NT2/D1 (cell line): ENCODE data around the gene COMTD1.
A peak's percentile ranks its signal among the peaks of the same experiment; 100 is the strongest.

Experiments
- DNase-seq: peaks from one replicate; pipeline ENCODE4 v3.0.0-alpha.2; 2011; ENCODE audit warnings: low read depth, low spot score
- H3K27me3 ChIP-seq: 2 replicates; pipeline ENCODE4 v1.6.0; 2011; ENCODE audit warnings: mild to moderate bottlenecking; ENCODE audit not compliant: insufficient read length, insufficient read depth
- H3K36me3 ChIP-seq: 2 replicates; pipeline ENCODE4 v1.6.1; 2011; ENCODE audit warnings: mild to moderate bottlenecking, low read length, mixed read lengths; ENCODE audit not compliant: insufficient read depth, insufficient read length
- H3K4me1 ChIP-seq: 2 replicates; pipeline ENCODE4 v1.5.1; 2011; ENCODE audit not compliant: insufficient read depth, insufficient read length
- H3K4me3 ChIP-seq: 2 replicates; pipeline ENCODE4 v1.5.1; 2011; ENCODE audit warnings: low read depth; ENCODE audit not compliant: insufficient read length
- H3K9ac ChIP-seq: 2 replicates; pipeline ENCODE4 v1.6.0; 2011; ENCODE audit warnings: low read depth; ENCODE audit not compliant: insufficient read length
- H3K9me3 ChIP-seq: 2 replicates; pipeline ENCODE4 v1.5.1; 2011; ENCODE audit warnings: mild to moderate bottlenecking, low read length; ENCODE audit not compliant: insufficient read depth
- SUZ12 ChIP-seq: IDR thresholded peaks from 2 replicates; pipeline ENCODE4 v1.6.1; 2011; ENCODE audit not compliant: insufficient read length, insufficient read depth; ENCODE audit errors: extremely low read depth
- YY1 ChIP-seq: IDR thresholded peaks from 2 replicates; pipeline ENCODE4 v1.6.1; 2011; ENCODE audit not compliant: insufficient read length, insufficient read depth
- ZNF274 ChIP-seq: IDR thresholded peaks from 2 replicates; pipeline ENCODE4 v1.6.1; 2011; ENCODE audit warnings: mild to moderate bottlenecking, low read depth, low read length

The COMTD1 gene

GRCh38 chr10:75260990-75261389 is 25.2 kb upstream of the COMTD1 start:
- Histone ChIP-seq H3K27me3 (no peaks in the 10 kb centered on the region), H3K9me3 (no peaks in the 10 kb centered on the region), H3K36me3 (no peaks in the 10 kb centered on the region), H3K4me3 (no peak overlapping the region), H3K4me1 (no peaks in the 10 kb centered on the region), H3K9ac (no peak overlapping the region)
- TF ChIP-seq YY1, result no peak
- no peak for TF ChIP-seq SUZ12
- no peak for TF ChIP-seq ZNF274
- no peak for DNase-seq

GRCh38 chr10:75254739-75255138 is 19.0 kb upstream of the COMTD1 start:
- Histone ChIP-seq H3K9me3 (peaks cover 24% of the 10 kb centered on the region), H3K4me3 (no peak overlapping the region), H3K36me3 (no peaks in the 10 kb centered on the region), H3K27me3 (no peaks in the 10 kb centered on the region), H3K4me1 (no peaks in the 10 kb centered on the region), H3K9ac (no peak overlapping the region)
- TF ChIP-seq YY1 (no peak), SUZ12 (no peak), ZNF274 (no peak)
- DNase-seq, result no peak

- Histone ChIP-seq H3K4me1 (peaks cover 2% of the 10 kb centered on the region), H3K9me3 (peaks cover 24% of the 10 kb centered on the region), H3K36me3 (no peaks in the 10 kb centered on the region), H3K9ac (no peak overlapping the region), H3K4me3 (no peak overlapping the region), H3K27me3 (no peaks in the 10 kb centered on the region)
- DNase-seq, result no peak
- no peak for TF ChIP-seq YY1
- no peak for TF ChIP-seq ZNF274
- TF ChIP-seq SUZ12, result no peak
Observed at GRCh38 chr10:75253281-75254220, 17.8 kb upstream of the COMTD1 start.

GRCh38 chr10:75250934-75251333 is 15.2 kb upstream of the COMTD1 start:
- Histone ChIP-seq H3K4me3 (no peak overlapping the region), H3K4me1 (peaks cover 2% of the 10 kb centered on the region), H3K9ac (no peak overlapping the region), H3K27me3 (no peaks in the 10 kb centered on the region), H3K9me3 (peaks cover 24% of the 10 kb centered on the region), H3K36me3 (no peaks in the 10 kb centered on the region)
- no peak for DNase-seq
- TF ChIP-seq ZNF274 (no peak), YY1 (no peak), SUZ12 (no peak)

GRCh38 chr10:75247797-75248196 is 12.0 kb upstream of the COMTD1 start:
- no peak for TF ChIP-seq SUZ12
- TF ChIP-seq ZNF274, result no peak
- TF ChIP-seq YY1, result no peak
- peaks cover 5% of the 10 kb centered on the region; the same call in 1 of the 2 replicates for H3K9me3 ChIP-seq
- no peak overlapping the region for H3K9ac ChIP-seq
- no peak overlapping the region for H3K4me3 ChIP-seq
- no peak for DNase-seq
- H3K27me3 ChIP-seq, result no peaks in the 10 kb centered on the region
- peaks cover 9% of the 10 kb centered on the region for H3K4me1 ChIP-seq
- no peaks in the 10 kb centered on the region for H3K36me3 ChIP-seq

GRCh38 chr10:75246506-75246905 is 10.7 kb upstream of the COMTD1 start:
- no peak overlapping the region for H3K4me3 ChIP-seq
- no peaks in the 10 kb centered on the region for H3K36me3 ChIP-seq
- no peak for TF ChIP-seq YY1
- TF ChIP-seq ZNF274, result no peak
- no peak for TF ChIP-seq SUZ12

GRCh38 chr10:75245354-75246250 is 9.8 kb upstream of the COMTD1 start:
- H3K27me3 ChIP-seq, result no peaks in the 10 kb centered on the region
- H3K9me3 ChIP-seq, result no peaks in the 10 kb centered on the region
- H3K4me1 ChIP-seq, result peaks cover 9% of the 10 kb centered on the region
- H3K4me3 ChIP-seq, result no peak overlapping the region
- peak overlapping the region; percentile 21 for H3K9ac ChIP-seq
- H3K36me3 ChIP-seq, result no peaks in the 10 kb centered on the region
- DNase-seq, result no peak
- TF ChIP-seq YY1 (no peak), ZNF274 (no peak), SUZ12 (no peak)

More at GRCh38 chr10:75246506-75246905, 10.7 kb upstream of the COMTD1 start:
- no peaks in the 10 kb centered on the region for H3K9me3 ChIP-seq
- H3K4me1 ChIP-seq, result peaks cover 9% of the 10 kb centered on the region
- DNase-seq, result no peak
- H3K9ac ChIP-seq, result no peak overlapping the region
- H3K27me3 ChIP-seq, result no peaks in the 10 kb centered on the region
